ENCODE data around the gene FAM8A1.
"Not testable (repeated sequence)": the region's sequence is repeated elsewhere in the genome, so short reads cannot be mapped to it uniquely, and the experiment has no call there.

The FAM8A1 gene

GRCh38 chr6:17599877-17600526, at the start of gene FAM8A1:
Gene FAM8A1 (plus strand): TSS chr6:17600302. CDS start chr6:17600410, 108 bp downstream.
- TF ChIP-seq ZNF274 (IDR thresholded peaks at IDR 0.05; ENCODE audit: low read depth, low read length), result no peak
- H3K4me3 ChIP-seq (ENCODE audit: low read length), result peak within 1 kb of the TSS; percentile 71

- TF ChIP-seq ZNF274 (IDR thresholded peaks at IDR 0.05; ENCODE audit: low read depth, low read length), result no peak
- no peak overlapping the region for H3K4me3 ChIP-seq (ENCODE audit: low read length)
These were observed 48.6 kb upstream of the FAM8A1 start for GRCh38 chr6:17551383-17551958.

- no peak for TF ChIP-seq ZNF274 (IDR thresholded peaks at IDR 0.05; ENCODE audit: low read depth, low read length)
- H3K4me3 ChIP-seq (ENCODE audit: low read length), result no peak overlapping the region
These were observed 47.2 kb upstream of the FAM8A1 start for GRCh38 chr6:17552861-17553260.

GRCh38 chr6:17556014-17556413, 44.1 kb upstream of the FAM8A1 start:
- no peak for TF ChIP-seq ZNF274 (IDR thresholded peaks at IDR 0.05; ENCODE audit: low read depth, low read length)
- no peak overlapping the region for H3K4me3 ChIP-seq (ENCODE audit: low read length)

GRCh38 chr6:17562636-17563035, 37.5 kb upstream of the FAM8A1 start:
- H3K4me3 ChIP-seq (ENCODE audit: low read length), result no peak overlapping the region
- TF ChIP-seq ZNF274 (IDR thresholded peaks at IDR 0.05; ENCODE audit: low read depth, low read length), result no peak

- TF ChIP-seq ZNF274 (IDR thresholded peaks at IDR 0.05; ENCODE audit: low read depth, low read length), result no peak
- H3K4me3 ChIP-seq (ENCODE audit: low read length), result no peak overlapping the region
These were observed 34.7 kb upstream of the FAM8A1 start for GRCh38 chr6:17565399-17565798.

- H3K4me3 ChIP-seq (ENCODE audit: low read length), result no peak overlapping the region
- no peak for TF ChIP-seq ZNF274 (IDR thresholded peaks at IDR 0.05; ENCODE audit: low read depth, low read length)
These were observed 25.1 kb upstream of the FAM8A1 start for GRCh38 chr6:17574866-17575560.

- TF ChIP-seq ZNF274 (IDR thresholded peaks at IDR 0.05; ENCODE audit: low read depth, low read length), result no peak
- H3K4me3 ChIP-seq (ENCODE audit: low read length), result no peak overlapping the region
These were observed 23.0 kb upstream of the FAM8A1 start for GRCh38 chr6:17577059-17577458.

GRCh38 chr6:17580518-17581048, 19.5 kb upstream of the FAM8A1 start:
- H3K4me3 ChIP-seq (ENCODE audit: low read length), result peak overlapping the region; percentile 59; the same call in 1 of the 2 replicates

GRCh38 chr6:17581282-17581681, 18.8 kb upstream of the FAM8A1 start:
- H3K4me3 ChIP-seq (ENCODE audit: low read length), result not testable (repeated sequence)

More at GRCh38 chr6:17580518-17581048, 19.5 kb upstream of the FAM8A1 start:
- no peak for TF ChIP-seq ZNF274 (IDR thresholded peaks at IDR 0.05; ENCODE audit: low read depth, low read length)

- TF ChIP-seq ZNF274 (IDR thresholded peaks at IDR 0.05; ENCODE audit: low read depth, low read length), result no peak
- H3K4me3 ChIP-seq (ENCODE audit: low read length), result no peak overlapping the region
These were observed 16.3 kb upstream of the FAM8A1 start for GRCh38 chr6:17583811-17584210.

- no peak overlapping the region for H3K4me3 ChIP-seq (ENCODE audit: low read length)
These were observed 15.8 kb upstream of the FAM8A1 start for GRCh38 chr6:17584241-17584803.

GRCh38 chr6:17585766-17586490, 14.2 kb upstream of the FAM8A1 start:
- no peak for TF ChIP-seq ZNF274 (IDR thresholded peaks at IDR 0.05; ENCODE audit: low read depth, low read length)
- H3K4me3 ChIP-seq (ENCODE audit: low read length), result no peak overlapping the region

More at GRCh38 chr6:17584241-17584803, 15.8 kb upstream of the FAM8A1 start:
- TF ChIP-seq ZNF274 (IDR thresholded peaks at IDR 0.05; ENCODE audit: low read depth, low read length), result no peak

GRCh38 chr6:17586623-17587022, 13.5 kb upstream of the FAM8A1 start:
- not testable (repeated sequence) for H3K4me3 ChIP-seq (ENCODE audit: low read length)
